Fibroblast of lung (primary cell): ENCODE results near the gene TIPRL. TPM values are rescaled to one million over a fixed set of nuclear protein-coding genes. Genes with fewer than 3 reads are reported as not detected.
A peak's percentile ranks its signal among the peaks of the same experiment; 100 is the strongest.

Source experiments
- DNase-seq, 2 donors: peaks; one replicate each; pipeline versions ENCODE4 v3.0.0 to v3.0.0-alpha.2; 2010; ENCODE audit warnings: low read depth in 2 of 2
- H2AFZ ChIP-seq: 2 replicates; pipeline ENCODE4 v1.5.1; 2012; ENCODE audit warnings: low read length, control low read depth, inconsistent platforms
- H3K27ac ChIP-seq: 2 replicates; pipeline ENCODE4 v1.5.1; 2011; ENCODE audit warnings: low read length, control low read depth; ENCODE audit not compliant: insufficient read depth
- H3K27me3 ChIP-seq: 2 replicates; pipeline ENCODE4 v1.5.1; 2011; ENCODE audit warnings: mild to moderate bottlenecking, low read length; ENCODE audit not compliant: control insufficient read depth, insufficient read depth
- H3K36me3 ChIP-seq: 2 replicates; pipeline ENCODE4 v1.5.1; 2011; ENCODE audit warnings: low read length; ENCODE audit not compliant: control insufficient read depth, insufficient read depth
- H3K4me1 ChIP-seq: 2 replicates; pipeline ENCODE4 v1.5.1; 2011; ENCODE audit warnings: low read length; ENCODE audit not compliant: control insufficient read depth, insufficient read depth; ENCODE audit errors: extremely low read depth
- H3K4me2 ChIP-seq: 2 replicates; pipeline ENCODE4 v1.5.1; 2011; ENCODE audit warnings: low read length, control low read depth; ENCODE audit not compliant: insufficient read depth; ENCODE audit errors: extremely low read depth
- H3K4me3 ChIP-seq, 4 experiments: fragments of 200-600 bp in 1 of 4; sonication (generic) in 1 of 4; replicated peaks in 1 of 4; 2 replicates each; pipeline ENCODE4 v1.5.1; 2011 to 2016; ENCODE audit warnings: low read length in 4 of 4, low read depth in 3 of 4, mild to moderate bottlenecking in 3 of 4, control low read depth in 2 of 4, inconsistent platforms in 1 of 4, mixed read lengths in 1 of 4; ENCODE audit not compliant: insufficient read depth in 1 of 4; ENCODE audit errors: control extremely low read depth in 1 of 4
- H3K79me2 ChIP-seq: 2 replicates; pipeline ENCODE4 v1.5.1; 2012; ENCODE audit warnings: mild to moderate bottlenecking, low read length, inconsistent platforms; ENCODE audit not compliant: control insufficient read depth, insufficient read depth
- H3K9ac ChIP-seq: 2 replicates; pipeline ENCODE4 v1.5.1; 2011; ENCODE audit warnings: mild to moderate bottlenecking, low read length, control low read depth; ENCODE audit not compliant: insufficient read depth
- H3K9me3 ChIP-seq: 2 replicates; pipeline ENCODE4 v1.5.1; 2012; ENCODE audit warnings: low read depth, low read length; ENCODE audit not compliant: control insufficient read depth, insufficient read depth
- H4K20me1 ChIP-seq: 2 replicates; pipeline ENCODE4 v1.5.1; 2011; ENCODE audit warnings: low read length; ENCODE audit not compliant: control insufficient read depth, insufficient read depth; ENCODE audit errors: extremely low read depth
- EZH2 ChIP-seq: IDR thresholded peaks from 2 replicates; pipeline ENCODE4 v1.5.1; 2012; ENCODE audit warnings: low read length, control low read depth, mild to moderate bottlenecking; ENCODE audit errors: missing control alignments
- polyA minus RNA-seq: library from RNA; depleted of rRNA, polyadenylated mRNA; stranded (reverse); fragments of >200 nt; gene quantifications from 2 replicates; pipeline ENCODE4 v1.2.3, GENCODE V29; 2011; ENCODE audit warnings: low replicate concordance
- polyA plus RNA-seq, 2 donors: library from polyadenylated mRNA; depleted of rRNA in 1 of 2; stranded (reverse) in 1 of 2; unstranded in 1 of 2; fragments of >200 nt; gene quantifications; 2 replicates each; pipeline ENCODE4 v1.2.1, GENCODE V29; 2011 to 2012; ENCODE audit warnings: missing spikeins in 1 of 2
- total RNA-seq: library from RNA; depleted of rRNA; stranded (reverse); fragments of >200 nt; gene quantifications from 2 replicates; pipeline ENCODE4 v1.2.1, GENCODE V29; 2014
- TF ChIP-seq, protein P1 (sequence below), 2 donors: IDR thresholded peaks in 1 of 2; conservative IDR thresholded peaks in 1 of 2; 1 replicate in 1 of 2; 2 replicates in 1 of 2; pipeline ENCODE4 v1.5.1; 2011 to 2012; ENCODE audit warnings: low read length in 2 of 2, control low read depth in 1 of 2, inconsistent platforms in 1 of 2, low read depth in 1 of 2, mild to moderate bottlenecking in 1 of 2

TIPRL gene
- total RNA-seq (29.0 and 34.7 TPM in 2 replicates), polyA plus RNA-seq (40.9 and 42.9 TPM in 2 replicates), polyA minus RNA-seq (2.9 and 5.1 TPM in 2 replicates)
- 27.8 and 32.4 TPM in 2 replicates for polyA plus RNA-seq (2012)

DNA sequence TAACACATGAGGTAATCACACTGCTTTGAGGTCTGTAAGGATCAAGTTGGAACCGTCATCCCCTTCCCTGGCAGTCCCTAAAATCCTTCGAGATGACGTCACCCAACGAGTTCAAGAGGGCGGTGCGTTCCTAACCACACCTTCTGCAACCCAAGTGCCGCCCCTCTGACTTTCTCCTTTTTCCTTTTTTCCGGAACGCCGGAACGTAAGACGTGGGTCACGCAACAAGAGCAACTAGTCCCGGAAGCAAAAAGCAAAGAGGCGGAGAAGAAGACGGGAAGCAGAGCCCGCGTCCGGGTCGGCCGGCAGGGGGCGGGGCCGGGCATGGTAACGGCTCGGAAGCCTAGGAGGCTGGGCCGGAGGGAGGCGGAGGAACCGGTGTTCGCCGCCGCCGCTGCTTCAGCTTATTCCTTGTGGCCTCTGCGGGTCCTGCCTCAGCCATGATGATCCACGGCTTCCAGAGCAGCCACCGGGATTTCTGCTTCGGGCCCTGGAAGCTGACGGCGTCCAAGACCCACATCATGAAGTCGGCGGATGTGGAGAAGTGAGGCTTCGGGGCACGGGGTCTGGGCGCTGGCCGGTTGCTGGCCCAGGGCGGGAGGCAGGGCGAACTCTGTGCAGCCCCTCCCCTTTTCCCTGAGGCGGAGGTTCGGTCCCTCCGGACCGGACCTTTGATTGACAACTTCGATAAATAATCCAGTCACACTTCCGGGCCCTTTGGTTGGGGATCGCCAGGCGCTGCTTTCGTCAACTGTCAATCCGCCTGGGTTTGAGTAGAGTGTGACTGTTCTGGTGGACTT lies at the start of gene TIPRL:
TIPRL (plus strand) TSS at position 325 of the 800 bp plus-strand sequence; CDS start at position 441, 116 bp downstream.
- Histone ChIP-seq H3K9ac (peak within 1 kb of the TSS; percentile 85), H3K4me2 (peak within 1 kb of the TSS; percentile 91), H3K4me1 (peaks cover 2% of the 10 kb centered on the region), H3K9me3 (no peaks in the 10 kb centered on the region), H3K4me3 (peak within 1 kb of the TSS; percentile 61 to 98 (median 80)), H3K27ac (peak within 1 kb of the TSS; percentile 81), H3K79me2 (peaks cover 34% of the 10 kb centered on the region), H2AFZ (peak within 1 kb of the TSS; percentile 84), H3K27me3 (no peaks in the 10 kb centered on the region), H3K36me3 (no peaks in the 10 kb centered on the region), H4K20me1 (no peaks in the 10 kb centered on the region)
- TF ChIP-seq EZH2 = no peak
- TF ChIP-seq, protein P1, sequence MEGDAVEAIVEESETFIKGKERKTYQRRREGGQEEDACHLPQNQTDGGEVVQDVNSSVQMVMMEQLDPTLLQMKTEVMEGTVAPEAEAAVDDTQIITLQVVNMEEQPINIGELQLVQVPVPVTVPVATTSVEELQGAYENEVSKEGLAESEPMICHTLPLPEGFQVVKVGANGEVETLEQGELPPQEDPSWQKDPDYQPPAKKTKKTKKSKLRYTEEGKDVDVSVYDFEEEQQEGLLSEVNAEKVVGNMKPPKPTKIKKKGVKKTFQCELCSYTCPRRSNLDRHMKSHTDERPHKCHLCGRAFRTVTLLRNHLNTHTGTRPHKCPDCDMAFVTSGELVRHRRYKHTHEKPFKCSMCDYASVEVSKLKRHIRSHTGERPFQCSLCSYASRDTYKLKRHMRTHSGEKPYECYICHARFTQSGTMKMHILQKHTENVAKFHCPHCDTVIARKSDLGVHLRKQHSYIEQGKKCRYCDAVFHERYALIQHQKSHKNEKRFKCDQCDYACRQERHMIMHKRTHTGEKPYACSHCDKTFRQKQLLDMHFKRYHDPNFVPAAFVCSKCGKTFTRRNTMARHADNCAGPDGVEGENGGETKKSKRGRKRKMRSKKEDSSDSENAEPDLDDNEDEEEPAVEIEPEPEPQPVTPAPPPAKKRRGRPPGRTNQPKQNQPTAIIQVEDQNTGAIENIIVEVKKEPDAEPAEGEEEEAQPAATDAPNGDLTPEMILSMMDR (conservative IDR thresholded peaks at IDR 0.05 in 1 of 2, IDR thresholded peaks at IDR 0.05 in 1 of 2; ENCODE audit: low read depth in 1 of 2, low read length in 2 of 2) = peak; percentile 31 to 60
- DNase-seq = peak; percentile 99

DNA sequence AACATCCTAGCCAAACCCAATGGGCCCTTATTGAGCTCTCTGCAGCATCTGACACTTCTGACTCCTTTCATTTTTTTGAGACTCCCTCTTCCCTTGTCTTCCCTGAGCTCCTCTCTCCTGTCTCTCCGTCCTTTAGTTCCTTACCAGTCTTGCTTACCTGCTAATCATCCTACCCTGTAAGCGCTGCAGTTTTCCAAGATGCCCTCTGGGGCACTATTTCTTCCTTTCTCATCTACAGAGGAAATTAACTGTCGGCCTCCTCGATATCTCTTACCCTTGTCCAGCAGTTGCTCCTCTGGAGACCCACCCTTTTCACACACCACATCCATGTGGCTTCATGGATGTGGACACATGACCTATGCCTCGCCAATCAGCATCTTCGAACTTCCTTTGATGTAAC lies 48.8 kb upstream of the TIPRL start:
- H3K4me1 ChIP-seq = no peaks in the 10 kb centered on the region
- no peak overlapping the region for H3K9ac ChIP-seq
- no peak overlapping the region for H3K4me2 ChIP-seq
- H3K27ac ChIP-seq = no peak overlapping the region
- H3K27me3 ChIP-seq = no peaks in the 10 kb centered on the region
- H4K20me1 ChIP-seq = no peaks in the 10 kb centered on the region
- H3K9me3 ChIP-seq = no peaks in the 10 kb centered on the region
- H3K36me3 ChIP-seq = peaks cover 2% of the 10 kb centered on the region
- no peak for TF ChIP-seq EZH2
- TF ChIP-seq, protein P1 (conservative IDR thresholded peaks at IDR 0.05 in 1 of 2, IDR thresholded peaks at IDR 0.05 in 1 of 2; ENCODE audit: low read depth in 1 of 2, low read length in 2 of 2) = no peak
- H2AFZ ChIP-seq = no peak overlapping the region
- no peak overlapping the region for H3K4me3 ChIP-seq
- H3K79me2 ChIP-seq = no peaks in the 10 kb centered on the region
- no peak for DNase-seq

DNA sequence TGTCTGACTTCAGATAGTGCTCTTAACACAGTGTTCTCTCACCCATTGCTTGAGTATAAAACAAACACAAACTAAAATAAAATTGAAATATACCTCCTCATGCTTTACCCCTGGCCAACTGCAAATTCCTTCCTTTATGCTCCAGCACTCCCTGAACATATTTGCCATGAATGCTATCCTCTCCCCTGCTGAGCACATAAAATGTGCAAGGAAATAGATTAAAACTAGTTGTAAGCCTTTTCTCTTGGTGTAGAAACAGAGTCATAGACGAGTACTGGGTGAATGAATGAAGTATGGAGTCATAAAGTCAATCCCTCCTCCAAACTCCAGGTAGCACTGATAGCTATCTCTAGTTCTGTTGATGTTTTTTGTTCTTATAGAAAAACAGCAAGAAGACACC lies 44.6 kb upstream of the TIPRL start:
- H3K79me2 ChIP-seq = no peaks in the 10 kb centered on the region
- H3K4me3 ChIP-seq = no peak overlapping the region
- no peak overlapping the region for H3K27ac ChIP-seq
- TF ChIP-seq, protein P1 (conservative IDR thresholded peaks at IDR 0.05 in 1 of 2, IDR thresholded peaks at IDR 0.05 in 1 of 2; ENCODE audit: low read depth in 1 of 2, low read length in 2 of 2) = no peak
- no peak for TF ChIP-seq EZH2
- H3K9me3 ChIP-seq = no peaks in the 10 kb centered on the region
- H2AFZ ChIP-seq = no peak overlapping the region
- peaks cover 2% of the 10 kb centered on the region for H3K36me3 ChIP-seq
- peaks cover 9% of the 10 kb centered on the region for H3K4me1 ChIP-seq
- H3K27me3 ChIP-seq = no peaks in the 10 kb centered on the region
- H3K9ac ChIP-seq = no peak overlapping the region
- no peaks in the 10 kb centered on the region for H4K20me1 ChIP-seq
- DNase-seq = no peak
- H3K4me2 ChIP-seq = no peak overlapping the region
